Activated gamma-delta T cell treated with Interleukin-2 at 50 U/mL for 16 hours (primary cell): Measurements from ENCODE around the gene CASKIN2.
"Not testable (repeated sequence)": the region's sequence is repeated elsewhere in the genome, so short reads cannot be mapped to it uniquely, and the experiment has no call there.

ENCODE experiments used
- DNase-seq: peaks from one replicate; pipeline ENCODE4 v3.0.0-alpha.2; 2020

Gene CASKIN2

DNA sequence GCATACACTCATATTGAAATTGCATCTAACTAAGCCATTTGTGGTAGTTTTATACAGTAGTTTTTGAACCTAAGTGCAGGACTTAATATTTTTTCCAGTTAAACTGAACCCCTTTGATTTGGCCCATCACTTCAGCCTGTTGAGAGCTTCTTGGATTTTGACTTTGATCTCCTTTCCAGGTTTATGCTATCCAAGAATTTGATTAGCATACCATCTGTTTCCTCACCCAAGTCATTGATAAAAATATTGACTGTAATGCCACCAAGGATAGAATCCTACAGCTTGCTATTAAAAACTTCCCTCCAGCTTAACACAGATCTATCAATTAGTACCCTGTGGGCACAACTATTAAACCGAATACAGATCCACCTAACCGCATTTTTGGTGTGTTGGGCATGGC, 51.7 kb downstream of the CASKIN2 start:
- DNase-seq: no peak

DNA sequence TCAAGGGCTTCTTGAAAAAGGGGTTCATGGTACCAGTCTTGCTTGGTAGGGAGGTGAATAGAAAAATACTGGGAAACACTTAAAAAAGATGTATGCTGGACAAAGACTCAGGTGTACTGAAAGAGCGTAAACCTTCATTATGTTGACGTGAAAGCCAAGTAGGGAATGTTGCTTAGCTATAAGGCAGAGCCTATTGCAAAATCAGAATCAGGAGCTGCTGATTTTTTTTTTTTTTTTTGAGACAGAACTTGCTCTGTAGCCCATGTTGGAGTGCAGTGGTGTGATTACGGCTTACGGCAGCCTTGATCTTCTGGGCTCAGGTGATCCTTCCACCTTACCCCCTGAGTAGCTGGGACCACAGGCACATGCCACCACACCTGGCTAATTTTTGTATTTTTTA, 55.0 kb downstream of the CASKIN2 start:
- no peak for DNase-seq

DNA sequence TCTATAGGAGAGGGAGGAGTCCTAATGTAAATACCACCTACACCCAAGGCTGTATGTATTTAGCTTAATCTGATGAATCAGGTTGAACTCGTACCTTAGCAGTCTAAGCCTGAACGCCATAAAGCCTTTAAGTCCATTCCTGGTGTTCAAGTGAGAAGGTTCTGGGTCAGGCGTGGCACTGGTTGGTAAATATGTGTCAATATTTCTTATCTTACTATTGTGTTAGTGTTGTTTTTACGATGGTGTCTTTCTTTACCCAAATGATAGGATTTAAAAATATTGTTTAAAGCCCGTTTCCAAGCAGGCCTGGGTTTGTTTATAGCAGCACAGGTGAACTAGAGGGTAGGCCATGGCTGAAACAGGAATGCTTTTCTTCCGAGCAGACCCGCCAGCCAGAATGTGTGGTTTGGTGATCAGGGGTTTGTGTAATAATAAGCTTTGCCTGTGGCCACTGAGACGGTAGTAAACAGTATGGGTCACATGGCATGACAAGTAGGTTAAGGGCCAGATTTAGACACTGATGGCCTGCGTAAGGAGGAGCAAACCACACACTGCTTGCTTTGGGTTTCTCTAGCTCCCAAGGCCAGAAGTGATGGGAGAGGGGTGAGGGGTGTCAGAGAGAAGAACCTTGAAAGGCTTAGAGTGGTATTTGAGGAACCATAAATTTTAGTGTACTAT, 55.6 kb downstream of the CASKIN2 start:
- no peak for DNase-seq

DNA sequence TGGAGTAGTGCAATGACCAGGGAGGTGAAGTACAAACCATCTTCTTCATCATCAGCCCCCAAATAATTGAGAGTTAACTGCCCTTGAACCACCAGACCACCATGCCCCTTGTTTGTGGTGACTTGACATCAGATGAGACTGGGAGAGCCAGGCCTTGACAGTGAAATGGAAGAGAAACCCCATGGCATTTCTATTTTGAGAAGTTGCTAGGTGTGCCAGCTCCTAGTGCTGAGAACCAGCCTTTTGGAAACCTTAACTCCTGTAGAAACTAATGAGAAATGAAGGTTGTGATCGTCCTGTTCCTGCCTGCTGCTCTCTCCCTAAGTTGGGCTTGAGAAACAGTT, 56.1 kb downstream of the CASKIN2 start:
- DNase-seq: no peak

DNA sequence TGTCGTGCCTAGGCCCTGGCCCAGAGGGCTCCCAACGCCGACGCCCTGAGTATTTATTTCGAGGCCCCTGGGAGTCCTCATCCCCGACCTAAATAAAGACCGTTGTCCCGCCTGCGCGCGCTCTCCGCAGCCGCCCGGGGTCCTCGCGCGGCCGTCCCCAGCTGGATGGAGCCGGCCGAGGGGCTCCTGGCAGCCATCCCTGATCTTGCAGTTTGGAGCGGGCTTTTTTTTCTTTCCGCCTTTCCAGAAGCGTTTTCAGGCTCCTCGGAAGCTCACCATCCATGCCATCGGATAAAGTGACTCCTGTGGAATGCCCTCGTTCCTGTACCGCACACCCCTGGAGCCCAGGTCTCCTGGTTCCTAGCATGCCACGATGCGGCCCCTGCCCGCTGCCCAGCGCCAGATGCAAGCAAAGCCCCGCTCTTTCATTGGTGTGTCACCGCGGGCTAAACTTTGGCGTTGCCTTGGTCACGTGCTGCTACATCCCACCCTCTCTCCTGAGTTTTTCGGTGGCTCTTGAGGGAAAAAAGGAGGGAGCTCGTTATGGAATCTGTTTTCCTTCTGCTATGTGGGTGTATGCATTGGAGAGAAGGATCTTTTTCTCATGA, 58.2 kb downstream of the CASKIN2 start:
- DNase-seq: peak; percentile 5

DNA sequence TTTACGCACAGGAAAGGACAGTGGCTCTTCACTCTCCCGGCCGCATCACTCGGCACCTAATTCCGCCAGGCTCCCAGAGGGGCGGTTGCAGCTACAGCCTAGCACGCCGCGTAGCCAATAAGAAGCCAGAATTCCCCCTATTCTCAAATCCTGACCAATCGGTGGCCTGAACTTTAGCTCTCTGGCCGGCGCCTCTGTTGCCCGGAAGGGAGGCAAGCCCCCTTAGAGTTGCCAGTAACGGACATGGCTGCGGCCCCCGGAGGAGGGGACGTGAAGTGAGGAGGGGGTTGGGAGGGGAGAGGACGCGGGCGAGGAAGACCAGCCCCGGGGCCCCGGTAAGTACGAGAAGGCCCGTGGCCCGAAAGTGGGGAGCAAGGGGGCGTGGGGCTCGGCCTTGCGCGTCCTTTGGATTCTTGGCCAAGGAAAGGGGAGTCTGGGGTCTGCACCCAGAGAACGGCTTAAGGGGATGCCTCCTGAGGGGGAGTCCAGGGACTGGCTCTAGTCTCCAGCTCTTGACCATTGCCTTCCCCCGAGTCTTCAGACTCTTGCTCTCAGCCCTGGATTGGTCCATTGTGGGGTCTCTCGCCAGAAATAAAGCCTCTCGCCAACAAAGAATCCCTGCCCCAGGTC, 58.8 kb downstream of the CASKIN2 start, which contains the start of gene TMEM94:
Gene TMEM94, plus strand, starts transcription at position 219 of the 630 bp plus-strand sequence. CDS start 15,271 bp downstream, outside the sequence.
- peak; percentile 91 for DNase-seq

DNA sequence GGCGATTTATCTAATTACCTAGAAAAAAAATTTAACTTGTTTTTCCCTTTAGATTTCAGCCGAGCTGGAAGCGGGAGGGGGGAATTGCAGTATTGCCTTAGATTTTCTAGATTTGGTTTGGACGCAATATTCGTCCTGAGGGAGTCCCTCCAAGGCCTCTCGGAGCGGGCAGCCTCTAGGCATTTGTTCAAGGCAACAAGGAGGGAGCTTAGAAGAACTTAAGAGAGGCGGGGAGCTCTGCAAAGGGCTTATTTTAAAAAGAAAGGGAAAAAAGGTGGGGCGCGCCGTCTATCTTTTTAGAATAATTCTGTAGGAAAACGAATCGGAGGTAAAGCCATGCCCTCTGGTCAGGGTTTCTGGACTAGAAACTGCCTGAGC, 59.3 kb downstream of the CASKIN2 start:
- no peak for DNase-seq

DNA sequence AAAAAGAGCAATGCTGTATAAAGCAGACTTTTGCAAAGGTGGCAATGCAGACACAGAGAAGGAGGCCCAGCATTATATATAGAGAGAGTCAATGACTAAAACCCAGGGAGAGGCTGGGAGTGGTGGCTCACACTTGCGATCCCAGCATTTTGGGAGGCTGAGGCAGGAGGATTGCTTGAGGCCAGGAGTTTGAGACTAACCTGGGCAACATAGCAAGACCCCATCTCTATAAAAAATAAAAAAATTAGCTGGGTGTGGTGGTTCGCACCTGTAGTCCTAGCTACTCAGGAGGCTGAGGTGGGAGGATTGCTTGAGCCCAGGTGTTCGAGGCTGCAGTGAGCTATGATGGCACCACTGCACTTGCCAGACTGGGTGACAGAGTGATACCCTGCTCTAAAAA, 60.7 kb downstream of the CASKIN2 start:
- DNase-seq: not testable (repeated sequence)

DNA sequence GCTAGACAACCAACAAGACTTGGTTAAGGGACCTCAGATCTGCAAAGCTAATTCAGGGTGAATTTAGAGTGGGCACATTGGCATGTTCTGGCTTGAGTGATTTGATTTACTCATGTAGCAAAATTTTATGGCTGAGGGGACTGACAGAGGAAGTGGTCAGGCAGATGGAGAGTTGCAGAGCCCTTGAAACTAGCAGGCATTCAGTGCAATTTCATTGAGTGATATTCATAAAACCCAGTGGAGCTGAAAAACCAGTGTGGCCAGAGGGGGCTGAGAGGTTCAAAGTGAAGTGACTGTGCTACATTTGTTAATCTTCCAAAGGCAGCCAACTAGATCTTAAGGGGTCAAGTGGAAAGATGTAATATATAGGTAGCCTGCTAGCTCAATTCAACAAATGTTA, 61.1 kb downstream of the CASKIN2 start:
- no peak for DNase-seq

DNA sequence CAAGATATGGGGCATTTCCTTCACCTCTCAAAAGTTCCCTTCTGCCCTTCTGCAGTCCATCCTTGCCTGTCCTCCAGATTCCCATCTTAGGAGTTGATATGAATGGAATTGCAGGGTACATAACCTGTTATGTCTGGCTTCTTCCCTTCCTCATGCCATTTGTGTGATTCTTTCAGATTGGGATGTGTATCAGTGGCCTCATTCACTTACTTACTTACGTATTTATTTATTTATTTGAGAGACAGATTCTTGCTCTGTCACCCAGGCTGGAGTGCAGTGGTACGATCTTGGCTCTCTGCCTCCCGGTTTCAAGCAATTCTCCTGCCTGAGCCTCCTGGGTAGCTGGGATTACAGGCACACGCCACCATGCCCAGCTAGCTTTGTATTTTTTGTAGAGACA, 65.1 kb downstream of the CASKIN2 start:
- no peak for DNase-seq
